HG03460 (cell line): ENCODE results near the gene NHLH2.

Experiments used
- ATAC-seq: cut with Tn5 transposase; IDR thresholded peaks from one replicate; pipeline ENCODE4 v1.9.1; 2021; ENCODE audit not compliant: unreplicated experiment

Gene NHLH2

GRCh38 chr1:115840605-115841460, at the start of gene NHLH2:
Gene NHLH2 (minus strand): TSS chr1:115841126. CDS start chr1:115838372, 2,754 bp downstream.
- ATAC-seq: no peak

GRCh38 chr1:115890580-115890979, 49.7 kb upstream of the NHLH2 start:
- ATAC-seq: no peak

- no peak for ATAC-seq
Observed at GRCh38 chr1:115888976-115889375, 48.0 kb upstream of the NHLH2 start.

GRCh38 chr1:115882913-115883902, 42.3 kb upstream of the NHLH2 start:
- no peak for ATAC-seq

GRCh38 chr1:115880981-115881672, 40.2 kb upstream of the NHLH2 start:
- ATAC-seq: no peak

- no peak for ATAC-seq
Observed at GRCh38 chr1:115879977-115880376, 39.1 kb upstream of the NHLH2 start.

- no peak for ATAC-seq
Observed at GRCh38 chr1:115877511-115877910, 36.6 kb upstream of the NHLH2 start.

- no peak for ATAC-seq
Observed at GRCh38 chr1:115874904-115875303, 34.0 kb upstream of the NHLH2 start.

- ATAC-seq: no peak
Observed at GRCh38 chr1:115874497-115874896, 33.6 kb upstream of the NHLH2 start.

- ATAC-seq: no peak
Observed at GRCh38 chr1:115873184-115873583, 32.3 kb upstream of the NHLH2 start.

- no peak for ATAC-seq
Observed at GRCh38 chr1:115869064-115869463, 28.1 kb upstream of the NHLH2 start.

- ATAC-seq: no peak
Observed at GRCh38 chr1:115867216-115867615, 26.3 kb upstream of the NHLH2 start.

GRCh38 chr1:115865704-115866380, 24.9 kb upstream of the NHLH2 start:
- ATAC-seq: no peak

GRCh38 chr1:115862403-115862802, 21.5 kb upstream of the NHLH2 start:
- no peak for ATAC-seq

GRCh38 chr1:115854005-115854404, 13.1 kb upstream of the NHLH2 start:
- ATAC-seq: no peak

GRCh38 chr1:115850937-115851336, 10.0 kb upstream of the NHLH2 start:
- no peak for ATAC-seq

- ATAC-seq: no peak
Observed at GRCh38 chr1:115847787-115848186, 6.9 kb upstream of the NHLH2 start.

GRCh38 chr1:115842948-115843347, 2.0 kb upstream of the NHLH2 start:
- ATAC-seq: no peak

- ATAC-seq: no peak
Observed at GRCh38 chr1:115839679-115840237, 1.2 kb downstream of the NHLH2 start.

- no peak for ATAC-seq
Observed at GRCh38 chr1:115839029-115839678, 1.8 kb downstream of the NHLH2 start.
